WTC11 (cell line): ENCODE data around the gene IQSEC1. TPM values are rescaled to one million over a fixed set of nuclear protein-coding genes. Genes with fewer than 3 reads are reported as not detected.
A peak's percentile ranks its signal among the peaks of the same experiment; 100 is the strongest.

Experiments used
- ATAC-seq: fragments of 200-7000 bp; cut with Tn5 transposase; 2 replicates; pipeline ENCODE4 v1.10.0; 2021; ENCODE audit warnings: mild to moderate bottlenecking, moderate library complexity
- CTCF ChIA-PET: fragments of 300-600 bp; sonication (Branson Sonifier 250); formaldehyde crosslinking; loops from one replicate; lab custom pipeline; 2021; ENCODE audit warnings: antibody characterized with exemption; lab: Charles Lee
- POLR2A ChIA-PET: fragments of 350-600 bp; sonication (Branson Sonifier 250); formaldehyde crosslinking; loops from one replicate; lab custom pipeline; 2021; ENCODE audit warnings: antibody characterized with exemption; lab: Charles Lee
- DNase-seq: peaks from one replicate; pipeline ENCODE4 v3.0.0; 2021; ENCODE audit warnings: low spot score
- H3K27ac Mint-ChIP-seq: 2 replicates; pipeline ENCODE4 v1.8.0; 2021; ENCODE audit warnings: mixed read lengths
- H3K27me3 Mint-ChIP-seq: 2 replicates; pipeline ENCODE4 v1.8.0; 2021; ENCODE audit warnings: low read depth, mild to moderate bottlenecking, moderate library complexity, mixed read lengths
- H3K36me3 Mint-ChIP-seq: 2 replicates; pipeline ENCODE4 v1.8.0; 2021; ENCODE audit warnings: mixed read lengths
- H3K4me1 Mint-ChIP-seq: 2 replicates; pipeline ENCODE4 v1.8.0; 2022; ENCODE audit warnings: mixed read lengths
- H3K4me3 Mint-ChIP-seq: 2 replicates; pipeline ENCODE4 v1.8.0; 2021; ENCODE audit warnings: mild to moderate bottlenecking, moderate library complexity, mixed read lengths
- H3K9me3 Mint-ChIP-seq: 2 replicates; pipeline ENCODE4 v1.8.0; 2021; ENCODE audit warnings: mixed read lengths
- AFF4 ChIP-seq: sonication (generic); formaldehyde crosslinking; IDR thresholded peaks from 2 replicates; pipeline ENCODE4 v1.8.1; 2023; ENCODE audit warnings: mild to moderate bottlenecking, missing genetic modification reagents, borderline replicate concordance
- CREM ChIP-seq: sonication (generic); formaldehyde crosslinking; IDR thresholded peaks from 2 replicates; pipeline ENCODE4 v1.8.1; 2022; ENCODE audit warnings: mild to moderate bottlenecking, missing genetic modification reagents, moderate library complexity
- ELF4 ChIP-seq: sonication (generic); formaldehyde crosslinking; IDR thresholded peaks from 2 replicates; pipeline ENCODE4 v1.8.1; 2022; ENCODE audit warnings: low read depth, mild to moderate bottlenecking, moderate library complexity, missing genetic modification reagents
- ETV6 ChIP-seq: sonication (generic); formaldehyde crosslinking; IDR thresholded peaks from 2 replicates; pipeline ENCODE4 v1.8.1; 2022; ENCODE audit warnings: mild to moderate bottlenecking, missing genetic modification reagents
- FOXK1 ChIP-seq: sonication (generic); formaldehyde crosslinking; IDR thresholded peaks from 2 replicates; pipeline ENCODE4 v1.8.0; 2022; ENCODE audit warnings: mild to moderate bottlenecking, moderate library complexity, missing genetic modification reagents
- FOXP4 ChIP-seq: sonication (generic); formaldehyde crosslinking; IDR thresholded peaks from 2 replicates; pipeline ENCODE4 v1.8.0; 2022; ENCODE audit warnings: mild to moderate bottlenecking, missing genetic modification reagents
- GTF2I ChIP-seq: fragments of 250-450 bp; sonication (Bioruptor Pico); conservative IDR thresholded peaks from 2 replicates; pipeline ENCODE4 v1.4.0; 2021; ENCODE audit warnings: mild to moderate bottlenecking
- HMGA2 ChIP-seq: fragments of 250-450 bp; sonication (Bioruptor Pico); IDR thresholded peaks from 2 replicates; pipeline ENCODE4 v1.4.0; 2021; ENCODE audit warnings: mild to moderate bottlenecking, moderate library complexity
- IRF2 ChIP-seq: sonication (generic); formaldehyde crosslinking; IDR thresholded peaks from 2 replicates; pipeline ENCODE4 v1.8.0; 2022; ENCODE audit warnings: low read depth, missing genetic modification reagents, borderline replicate concordance
- MYBL2 ChIP-seq: sonication (generic); formaldehyde crosslinking; IDR thresholded peaks from 2 replicates; pipeline ENCODE4 v1.8.1; 2023; ENCODE audit warnings: mild to moderate bottlenecking, moderate library complexity, missing genetic modification reagents
- NFYB ChIP-seq: sonication (generic); formaldehyde crosslinking; conservative IDR thresholded peaks from 2 replicates; pipeline ENCODE4 v1.8.0; 2022; ENCODE audit warnings: low read depth, missing genetic modification reagents
- NR1H2 ChIP-seq: sonication (generic); formaldehyde crosslinking; IDR thresholded peaks from 2 replicates; pipeline ENCODE4 v1.9.0; 2021; ENCODE audit warnings: mild to moderate bottlenecking, moderate library complexity, missing genetic modification reagents
- USF1 ChIP-seq: sonication (generic); formaldehyde crosslinking; IDR thresholded peaks from 2 replicates; pipeline ENCODE4 v1.8.0; 2022; ENCODE audit warnings: mild to moderate bottlenecking, missing genetic modification reagents
- USF2 ChIP-seq: sonication (generic); formaldehyde crosslinking; IDR thresholded peaks from 2 replicates; pipeline ENCODE4 v1.8.1; 2023; ENCODE audit warnings: mild to moderate bottlenecking, missing genetic modification reagents, moderate library complexity
- ZNF121 ChIP-seq: sonication (generic); formaldehyde crosslinking; IDR thresholded peaks from 2 replicates; pipeline ENCODE4 v1.8.0; 2023; ENCODE audit warnings: missing genetic modification reagents
- total RNA-seq: library from RNA; stranded (reverse); gene quantifications from 3 replicates; pipeline ENCODE4 v1.2.3, GENCODE V29; 2021
- TF ChIP-seq, protein P1 (sequence below): fragments of 250-450 bp; sonication (Bioruptor Pico); IDR thresholded peaks from 2 replicates; pipeline ENCODE4 v1.9.0; 2021; ENCODE audit warnings: moderate library complexity, mild to moderate bottlenecking, inconsistent platforms, borderline replicate concordance
- TF ChIP-seq, protein P2 (sequence below): sonication (generic); formaldehyde crosslinking; IDR thresholded peaks from 2 replicates; pipeline ENCODE4 v1.8.0; 2023; ENCODE audit warnings: missing genetic modification reagents, mild to moderate bottlenecking, borderline replicate concordance
- TF ChIP-seq, protein P3 (sequence below): sonication (generic); formaldehyde crosslinking; IDR thresholded peaks from 2 replicates; pipeline ENCODE4 v1.8.1; 2022; ENCODE audit warnings: missing genetic modification reagents, borderline replicate concordance

Gene IQSEC1
- total RNA-seq, 1 experiment from 2014 or later, result 35.0 TPM

GRCh38 chr3:13082677-13083076 is 9.4 kb upstream of the IQSEC1 start:
- Mint-ChIP-seq H3K4me1 (no peaks in the 10 kb centered on the region), H3K9me3 (no peaks in the 10 kb centered on the region), H3K27me3 (no peaks in the 10 kb centered on the region), H3K4me3 (no peak overlapping the region), H3K36me3 (no peaks in the 10 kb centered on the region), H3K27ac (no peak overlapping the region; the same call in 1 of the 2 replicates)
- DNase-seq (no peak), ATAC-seq (no peak)
- POLR2A ChIA-PET, result no interaction called here
- CTCF ChIA-PET, result interaction anchor here (1.4 to 4.5 kb wide), 2 partner anchors 10 to 379 kb away, joined by 3 to 38 read pairs; no protein-coding TSS in a partner anchor
- TF ChIP-seq GTF2I (CRISPR knock-in tag) (peak; percentile 80), ZNF121 (CRISPR knock-in tag) (no peak)

DNA sequence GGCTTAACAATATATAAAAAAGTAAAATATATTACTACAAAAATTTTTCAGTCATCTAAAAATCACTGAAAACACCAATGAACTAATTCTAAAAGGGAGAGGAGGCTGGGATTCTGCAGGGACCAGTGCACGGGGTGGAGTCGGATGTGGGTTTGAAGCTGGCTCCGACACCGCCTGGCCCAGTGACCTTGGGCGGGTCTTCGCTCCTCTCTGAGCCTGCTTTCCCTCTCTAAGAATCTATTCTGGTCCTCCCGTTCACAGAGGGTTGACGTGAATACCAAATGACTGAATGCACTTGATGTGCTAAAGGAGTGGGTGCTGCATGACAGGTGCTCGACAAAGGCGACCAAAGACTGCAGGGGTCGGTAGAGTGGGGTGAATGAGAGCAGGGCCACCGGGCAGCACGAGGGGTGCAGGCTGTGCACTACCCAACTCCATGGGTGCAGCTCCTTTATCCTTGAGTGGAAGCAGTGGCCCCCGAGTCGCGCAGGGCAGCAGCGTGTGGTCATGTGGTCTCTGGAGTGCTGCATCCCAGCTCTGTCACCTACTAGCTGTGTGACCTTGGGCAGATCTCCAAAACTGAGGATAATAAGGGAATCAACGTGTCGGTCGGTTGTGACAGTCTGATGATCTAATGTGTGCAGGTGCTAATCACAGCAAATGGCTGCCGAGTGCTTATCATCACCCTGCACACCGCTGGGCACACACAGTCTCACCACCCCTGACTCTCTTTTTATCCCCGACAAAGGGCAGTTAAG is 8.6 kb upstream of the IQSEC1 start:
- Mint-ChIP-seq H3K4me1 (no peaks in the 10 kb centered on the region), H3K9me3 (no peaks in the 10 kb centered on the region), H3K36me3 (no peaks in the 10 kb centered on the region), H3K4me3 (no peak overlapping the region), H3K27ac (peak overlapping the region; percentile 63; the same call in 1 of the 2 replicates), H3K27me3 (no peaks in the 10 kb centered on the region)
- CTCF ChIA-PET, result interaction anchor here (1.4 to 4.5 kb wide), 2 partner anchors 11 to 380 kb away, joined by 3 to 38 read pairs; no protein-coding TSS in a partner anchor
- ATAC-seq (no peak), DNase-seq (no peak)
- POLR2A ChIA-PET, result no interaction called here
- TF ChIP-seq, protein P1, sequence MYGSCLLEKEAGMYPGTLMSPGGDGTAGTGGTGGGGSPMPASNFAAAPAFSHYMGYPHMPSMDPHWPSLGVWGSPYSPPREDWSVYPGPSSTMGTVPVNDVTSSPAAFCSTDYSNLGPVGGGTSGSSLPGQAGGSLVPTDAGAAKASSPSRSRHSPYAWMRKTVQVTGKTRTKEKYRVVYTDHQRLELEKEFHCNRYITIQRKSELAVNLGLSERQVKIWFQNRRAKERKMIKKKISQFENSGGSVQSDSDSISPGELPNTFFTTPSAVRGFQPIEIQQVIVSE (CRISPR knock-in tag), result no peak
- TF ChIP-seq, protein P2, sequence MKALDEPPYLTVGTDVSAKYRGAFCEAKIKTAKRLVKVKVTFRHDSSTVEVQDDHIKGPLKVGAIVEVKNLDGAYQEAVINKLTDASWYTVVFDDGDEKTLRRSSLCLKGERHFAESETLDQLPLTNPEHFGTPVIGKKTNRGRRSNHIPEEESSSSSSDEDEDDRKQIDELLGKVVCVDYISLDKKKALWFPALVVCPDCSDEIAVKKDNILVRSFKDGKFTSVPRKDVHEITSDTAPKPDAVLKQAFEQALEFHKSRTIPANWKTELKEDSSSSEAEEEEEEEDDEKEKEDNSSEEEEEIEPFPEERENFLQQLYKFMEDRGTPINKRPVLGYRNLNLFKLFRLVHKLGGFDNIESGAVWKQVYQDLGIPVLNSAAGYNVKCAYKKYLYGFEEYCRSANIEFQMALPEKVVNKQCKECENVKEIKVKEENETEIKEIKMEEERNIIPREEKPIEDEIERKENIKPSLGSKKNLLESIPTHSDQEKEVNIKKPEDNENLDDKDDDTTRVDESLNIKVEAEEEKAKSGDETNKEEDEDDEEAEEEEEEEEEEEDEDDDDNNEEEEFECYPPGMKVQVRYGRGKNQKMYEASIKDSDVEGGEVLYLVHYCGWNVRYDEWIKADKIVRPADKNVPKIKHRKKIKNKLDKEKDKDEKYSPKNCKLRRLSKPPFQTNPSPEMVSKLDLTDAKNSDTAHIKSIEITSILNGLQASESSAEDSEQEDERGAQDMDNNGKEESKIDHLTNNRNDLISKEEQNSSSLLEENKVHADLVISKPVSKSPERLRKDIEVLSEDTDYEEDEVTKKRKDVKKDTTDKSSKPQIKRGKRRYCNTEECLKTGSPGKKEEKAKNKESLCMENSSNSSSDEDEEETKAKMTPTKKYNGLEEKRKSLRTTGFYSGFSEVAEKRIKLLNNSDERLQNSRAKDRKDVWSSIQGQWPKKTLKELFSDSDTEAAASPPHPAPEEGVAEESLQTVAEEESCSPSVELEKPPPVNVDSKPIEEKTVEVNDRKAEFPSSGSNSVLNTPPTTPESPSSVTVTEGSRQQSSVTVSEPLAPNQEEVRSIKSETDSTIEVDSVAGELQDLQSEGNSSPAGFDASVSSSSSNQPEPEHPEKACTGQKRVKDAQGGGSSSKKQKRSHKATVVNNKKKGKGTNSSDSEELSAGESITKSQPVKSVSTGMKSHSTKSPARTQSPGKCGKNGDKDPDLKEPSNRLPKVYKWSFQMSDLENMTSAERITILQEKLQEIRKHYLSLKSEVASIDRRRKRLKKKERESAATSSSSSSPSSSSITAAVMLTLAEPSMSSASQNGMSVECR, result no peak
- TF ChIP-seq HMGA2 (CRISPR knock-in tag) (no peak), USF1 (CRISPR knock-in tag) (no peak), ELF4 (CRISPR knock-in tag) (no peak), NR1H2 (CRISPR knock-in tag) (no peak), ETV6 (no peak), FOXP4 (CRISPR knock-in tag) (no peak), USF2 (no peak), MYBL2 (CRISPR knock-in tag) (no peak), NFYB (CRISPR knock-in tag) (no peak), AFF4 (CRISPR knock-in tag) (no peak), FOXK1 (CRISPR knock-in tag) (no peak), IRF2 (no peak), CREM (CRISPR knock-in tag) (no peak)
- TF ChIP-seq, protein P3, sequence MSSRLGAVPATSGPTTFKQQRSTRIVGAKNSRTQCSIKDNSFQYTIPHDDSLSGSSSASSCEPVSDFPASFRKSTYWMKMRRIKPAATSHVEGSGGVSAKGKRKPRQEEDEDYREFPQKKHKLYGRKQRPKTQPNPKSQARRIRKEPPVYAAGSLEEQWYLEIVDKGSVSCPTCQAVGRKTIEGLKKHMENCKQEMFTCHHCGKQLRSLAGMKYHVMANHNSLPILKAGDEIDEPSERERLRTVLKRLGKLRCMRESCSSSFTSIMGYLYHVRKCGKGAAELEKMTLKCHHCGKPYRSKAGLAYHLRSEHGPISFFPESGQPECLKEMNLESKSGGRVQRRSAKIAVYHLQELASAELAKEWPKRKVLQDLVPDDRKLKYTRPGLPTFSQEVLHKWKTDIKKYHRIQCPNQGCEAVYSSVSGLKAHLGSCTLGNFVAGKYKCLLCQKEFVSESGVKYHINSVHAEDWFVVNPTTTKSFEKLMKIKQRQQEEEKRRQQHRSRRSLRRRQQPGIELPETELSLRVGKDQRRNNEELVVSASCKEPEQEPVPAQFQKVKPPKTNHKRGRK (CRISPR knock-in tag), result no peak
